GM12865 (cell line): Measurements from ENCODE around the gene SENP2.
"Not testable (repeated sequence)": the region's sequence is repeated elsewhere in the genome, so short reads cannot be mapped to it uniquely, and the experiment has no call there.

Source experiments
- DNase-seq: peaks from one replicate; pipeline ENCODE4 v3.0.0; 2010; ENCODE audit warnings: low read depth
- H3K4me3 ChIP-seq: 2 replicates; pipeline ENCODE4 v1.5.1; 2011; ENCODE audit warnings: mild to moderate bottlenecking, low read depth, low read length, control low read depth
- CTCF ChIP-seq: IDR thresholded peaks from 2 replicates; pipeline ENCODE4 v1.5.1; 2011; ENCODE audit warnings: low read length, control low read depth, low read depth, inconsistent platforms; ENCODE audit not compliant: insufficient read depth; ENCODE audit errors: missing control alignments

The SENP2 gene

GRCh38 chr3:185658943-185659342 is 72.8 kb downstream of the SENP2 start:
- no peak for DNase-seq
- H3K4me3 ChIP-seq: no peak overlapping the region
- TF ChIP-seq CTCF: no peak

GRCh38 chr3:185659942-185660921 is 74.1 kb downstream of the SENP2 start:
- H3K4me3 ChIP-seq: no peak overlapping the region
- peak; percentile 84 for DNase-seq
- TF ChIP-seq CTCF: peak; percentile 99

GRCh38 chr3:185661296-185661695 is 75.2 kb downstream of the SENP2 start:
- H3K4me3 ChIP-seq, DNase-seq: not testable (repeated sequence)

GRCh38 chr3:185661772-185662171 is 75.7 kb downstream of the SENP2 start:
- DNase-seq: no peak
- TF ChIP-seq CTCF: no peak
- no peak overlapping the region for H3K4me3 ChIP-seq

- H3K4me3 ChIP-seq: no peak overlapping the region
- TF ChIP-seq CTCF: no peak
- no peak for DNase-seq
These were observed 77.8 kb downstream of the SENP2 start for GRCh38 chr3:185663929-185664328.

GRCh38 chr3:185667574-185667973 is 81.5 kb downstream of the SENP2 start:
- H3K4me3 ChIP-seq: no peak overlapping the region
- DNase-seq: no peak
- TF ChIP-seq CTCF: no peak

GRCh38 chr3:185677146-185677829 is 91.2 kb downstream of the SENP2 start:
- H3K4me3 ChIP-seq: no peak overlapping the region
- TF ChIP-seq CTCF: peak; percentile 67
- peak; percentile 71 for DNase-seq
